ENCODE data around the gene APOLD1.

DNA sequence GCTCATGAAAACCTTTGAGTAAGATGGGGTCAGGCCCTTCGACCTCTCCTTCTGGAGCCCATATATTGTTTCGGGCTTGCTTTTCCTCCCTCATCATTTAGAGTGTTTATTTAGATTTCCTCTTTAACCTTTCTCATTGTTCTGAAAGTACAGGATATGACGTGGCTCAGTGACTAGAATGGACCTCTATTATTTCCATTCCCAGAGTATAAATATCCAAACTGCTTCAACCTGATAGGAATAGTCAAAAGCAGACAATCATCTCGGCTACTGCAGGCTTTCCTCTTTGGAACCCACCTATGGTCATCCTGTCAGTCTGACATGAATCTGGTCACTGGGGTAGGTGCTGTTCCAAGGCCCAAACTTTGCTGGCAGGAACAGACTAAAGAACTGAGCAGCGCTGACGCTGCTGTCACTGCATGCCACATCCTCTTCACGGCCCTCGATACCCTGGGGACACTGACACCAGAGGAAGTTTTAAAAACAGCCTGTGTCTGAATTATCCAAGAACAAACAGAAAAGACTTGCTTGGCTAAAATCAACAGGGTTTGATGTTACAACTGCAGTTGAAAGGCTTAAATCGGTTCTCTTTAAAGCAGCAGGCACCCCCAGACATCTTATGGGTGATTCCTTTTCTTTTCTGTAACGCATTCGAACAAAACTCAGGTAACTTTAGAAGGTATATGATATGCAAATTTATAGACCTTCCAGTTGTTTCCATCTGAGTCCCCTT, 22.7 kb downstream of the APOLD1 start:
- TF ChIP-seq, protein P1, sequence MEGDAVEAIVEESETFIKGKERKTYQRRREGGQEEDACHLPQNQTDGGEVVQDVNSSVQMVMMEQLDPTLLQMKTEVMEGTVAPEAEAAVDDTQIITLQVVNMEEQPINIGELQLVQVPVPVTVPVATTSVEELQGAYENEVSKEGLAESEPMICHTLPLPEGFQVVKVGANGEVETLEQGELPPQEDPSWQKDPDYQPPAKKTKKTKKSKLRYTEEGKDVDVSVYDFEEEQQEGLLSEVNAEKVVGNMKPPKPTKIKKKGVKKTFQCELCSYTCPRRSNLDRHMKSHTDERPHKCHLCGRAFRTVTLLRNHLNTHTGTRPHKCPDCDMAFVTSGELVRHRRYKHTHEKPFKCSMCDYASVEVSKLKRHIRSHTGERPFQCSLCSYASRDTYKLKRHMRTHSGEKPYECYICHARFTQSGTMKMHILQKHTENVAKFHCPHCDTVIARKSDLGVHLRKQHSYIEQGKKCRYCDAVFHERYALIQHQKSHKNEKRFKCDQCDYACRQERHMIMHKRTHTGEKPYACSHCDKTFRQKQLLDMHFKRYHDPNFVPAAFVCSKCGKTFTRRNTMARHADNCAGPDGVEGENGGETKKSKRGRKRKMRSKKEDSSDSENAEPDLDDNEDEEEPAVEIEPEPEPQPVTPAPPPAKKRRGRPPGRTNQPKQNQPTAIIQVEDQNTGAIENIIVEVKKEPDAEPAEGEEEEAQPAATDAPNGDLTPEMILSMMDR (conservative IDR thresholded peaks at IDR 0.05; ENCODE audit: low read length): no peak
- no peak for TF ChIP-seq EZH2phosphoT487 (IDR thresholded peaks at IDR 0.05; ENCODE audit: borderline replicate concordance, low read depth, low read length)
